HG03469 (cell line): ENCODE results near the gene SPPL2C.

ENCODE experiments used
- ATAC-seq: cut with Tn5 transposase; IDR thresholded peaks from one replicate; pipeline ENCODE4 v1.9.1; 2021; ENCODE audit warnings: mild to moderate bottlenecking, moderate library complexity, moderate number of reproducible peaks; ENCODE audit not compliant: unreplicated experiment

The SPPL2C gene

GRCh38 chr17:45828582-45829133 lies 16.0 kb upstream of the SPPL2C start:
- no peak for ATAC-seq

DNA sequence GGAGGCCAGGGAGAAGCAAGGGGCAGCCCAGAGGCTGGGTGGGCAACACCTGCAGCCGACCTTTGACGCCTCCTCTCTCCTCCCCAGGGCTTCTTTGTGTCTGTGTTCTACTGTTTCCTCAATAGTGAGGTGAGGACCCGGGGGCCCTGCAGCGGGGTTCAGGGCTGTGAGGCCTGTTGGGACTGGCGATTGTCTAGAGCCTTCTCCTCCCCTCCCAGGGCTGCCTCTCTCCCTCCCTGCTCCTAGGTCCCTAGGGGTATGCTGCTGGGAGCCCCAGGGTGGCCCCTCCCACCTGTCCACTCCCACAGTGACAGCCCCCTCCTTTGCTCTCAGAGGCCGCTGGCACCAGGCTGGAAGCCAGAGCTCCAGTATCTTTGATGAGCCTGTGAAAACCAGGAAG lies 10.8 kb upstream of the SPPL2C start:
- no peak for ATAC-seq

GRCh38 chr17:45834471-45835396 lies 9.9 kb upstream of the SPPL2C start:
- ATAC-seq = no peak

- ATAC-seq = no peak
Measured at GRCh38 chr17:45835481-45835880, 9.2 kb upstream of the SPPL2C start.

GRCh38 chr17:45836047-45837044 lies 8.3 kb upstream of the SPPL2C start:
- no peak for ATAC-seq

GRCh38 chr17:45837187-45837586 lies 7.5 kb upstream of the SPPL2C start:
- ATAC-seq = no peak

GRCh38 chr17:45837603-45838002 lies 7.1 kb upstream of the SPPL2C start:
- no peak for ATAC-seq

- no peak for ATAC-seq
Measured at GRCh38 chr17:45838751-45839295, 5.9 kb upstream of the SPPL2C start.

DNA sequence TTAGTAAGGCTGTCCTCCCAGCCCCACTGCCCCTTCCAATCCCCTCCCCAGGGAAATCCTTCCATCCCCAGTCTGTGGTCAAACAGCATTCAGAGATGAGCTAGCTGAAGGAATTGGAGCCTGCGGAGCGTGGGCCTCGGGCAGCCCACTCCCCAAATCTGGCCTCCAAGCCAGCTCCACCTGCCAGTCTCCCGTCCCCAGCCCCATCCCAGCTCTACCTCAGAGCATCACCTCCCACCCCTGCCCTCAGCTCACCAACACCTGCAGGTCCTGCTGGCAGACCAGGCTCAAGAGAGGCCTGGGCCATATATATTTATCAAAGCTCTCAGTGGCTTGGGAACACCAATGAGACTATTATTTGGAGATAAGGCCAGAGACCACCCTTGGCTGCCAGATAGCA lies 5.2 kb upstream of the SPPL2C start:
- no peak for ATAC-seq

DNA sequence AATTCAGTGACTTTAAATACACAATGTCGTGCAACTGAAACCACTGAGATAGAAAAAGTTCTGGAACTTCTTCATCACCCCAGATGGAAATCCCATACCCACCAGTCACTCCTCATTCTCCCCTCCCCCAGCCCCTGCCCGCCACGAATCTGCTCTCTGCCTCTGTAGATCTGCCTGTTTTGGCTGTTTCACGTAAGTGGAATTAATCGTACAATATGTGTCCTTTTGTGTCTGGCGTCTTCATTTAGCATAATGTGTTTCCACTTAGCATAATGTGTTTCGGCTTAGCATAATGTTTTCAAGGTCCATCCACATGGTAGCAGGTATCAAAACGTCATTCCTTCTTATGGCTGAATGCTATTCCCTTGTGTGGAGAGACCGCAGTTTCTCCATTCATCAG lies 3.5 kb upstream of the SPPL2C start:
- ATAC-seq = no peak

GRCh38 chr17:45841883-45842525 lies 2.7 kb upstream of the SPPL2C start:
- no peak for ATAC-seq

DNA sequence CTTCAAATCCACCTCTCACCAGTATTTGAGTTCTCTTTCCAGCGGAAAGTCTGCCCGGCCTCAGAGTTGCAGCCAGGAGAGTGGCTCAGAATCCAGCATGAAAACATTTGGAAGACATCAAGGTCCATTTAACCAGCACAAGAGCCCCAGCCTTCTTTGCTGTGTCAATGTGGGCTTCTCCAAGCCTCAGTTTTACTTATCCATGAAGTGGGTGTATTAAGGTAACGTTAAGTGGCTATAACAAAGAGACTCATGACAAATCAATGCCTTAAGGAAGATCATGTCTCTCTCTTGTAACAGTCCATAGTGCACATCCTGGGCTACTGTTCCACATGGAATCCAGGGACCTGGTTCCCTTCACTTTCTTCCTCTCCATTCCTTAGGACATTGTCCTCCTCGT lies 959 bp upstream of the SPPL2C start:
- ATAC-seq = no peak

- no peak for ATAC-seq
Measured at GRCh38 chr17:45845376-45846185, 900 bp downstream of the SPPL2C start.

- ATAC-seq = no peak
Measured at GRCh38 chr17:45846223-45846622, 1.5 kb downstream of the SPPL2C start.

DNA sequence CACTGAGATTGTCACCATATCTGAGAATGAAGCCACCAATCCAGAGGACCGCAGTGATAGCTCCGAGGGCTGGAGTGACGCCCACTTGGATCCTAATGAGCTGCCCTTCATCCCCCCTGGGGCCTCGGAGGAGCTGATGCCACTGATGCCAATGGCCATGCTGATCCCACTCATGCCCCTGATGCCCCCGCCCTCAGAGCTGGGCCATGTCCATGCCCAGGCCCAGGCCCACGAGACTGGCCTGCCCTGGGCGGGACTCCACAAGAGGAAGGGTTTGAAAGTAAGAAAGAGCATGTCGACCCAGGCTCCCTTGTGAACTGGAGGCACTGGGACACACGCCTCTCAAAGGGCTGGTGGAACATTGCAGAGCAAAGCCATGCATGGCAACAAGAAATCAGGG lies 2.0 kb downstream of the SPPL2C start:
- ATAC-seq = no peak

- ATAC-seq = no peak
Measured at GRCh38 chr17:45847101-45847500, 2.4 kb downstream of the SPPL2C start.

DNA sequence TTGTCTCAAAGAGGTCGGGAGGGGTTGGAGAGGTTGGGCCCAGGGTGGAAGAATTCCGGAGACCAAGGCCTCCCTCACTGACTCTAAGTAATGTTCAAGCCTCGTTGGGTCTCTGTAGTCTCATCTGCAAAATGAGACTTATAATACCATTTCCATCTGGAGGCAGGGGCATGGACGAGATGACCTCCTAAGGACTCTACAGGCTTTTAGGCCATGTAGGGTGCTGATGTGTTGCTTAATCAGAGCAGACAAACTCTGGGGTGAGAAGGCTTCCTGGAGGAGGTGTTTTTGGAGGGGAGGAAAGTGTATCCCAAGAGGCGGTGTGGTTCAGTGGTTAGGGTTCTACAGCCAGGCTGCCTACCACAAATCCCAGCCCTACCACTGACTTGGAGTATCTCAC lies 3.1 kb downstream of the SPPL2C start:
- no peak for ATAC-seq

DNA sequence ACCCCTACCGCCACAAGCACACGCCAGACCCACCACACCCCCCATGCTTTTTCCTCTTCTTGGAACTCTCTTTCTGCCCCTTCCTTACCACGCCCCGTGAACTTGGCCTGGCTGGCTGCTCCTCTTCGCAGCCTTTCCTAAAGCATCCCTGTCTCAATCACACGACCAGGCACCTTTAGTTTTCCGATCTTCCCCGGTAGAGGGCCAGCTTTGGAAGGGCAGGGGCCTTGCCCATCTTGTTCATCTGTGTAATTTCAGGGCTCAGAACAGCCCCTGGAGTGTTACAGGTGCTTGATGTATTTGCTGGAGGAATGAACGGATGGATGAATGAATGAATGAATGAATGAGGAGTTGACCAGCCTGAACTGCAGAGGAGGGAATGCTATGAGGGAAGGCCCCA lies 3.7 kb downstream of the SPPL2C start:
- ATAC-seq = no peak

DNA sequence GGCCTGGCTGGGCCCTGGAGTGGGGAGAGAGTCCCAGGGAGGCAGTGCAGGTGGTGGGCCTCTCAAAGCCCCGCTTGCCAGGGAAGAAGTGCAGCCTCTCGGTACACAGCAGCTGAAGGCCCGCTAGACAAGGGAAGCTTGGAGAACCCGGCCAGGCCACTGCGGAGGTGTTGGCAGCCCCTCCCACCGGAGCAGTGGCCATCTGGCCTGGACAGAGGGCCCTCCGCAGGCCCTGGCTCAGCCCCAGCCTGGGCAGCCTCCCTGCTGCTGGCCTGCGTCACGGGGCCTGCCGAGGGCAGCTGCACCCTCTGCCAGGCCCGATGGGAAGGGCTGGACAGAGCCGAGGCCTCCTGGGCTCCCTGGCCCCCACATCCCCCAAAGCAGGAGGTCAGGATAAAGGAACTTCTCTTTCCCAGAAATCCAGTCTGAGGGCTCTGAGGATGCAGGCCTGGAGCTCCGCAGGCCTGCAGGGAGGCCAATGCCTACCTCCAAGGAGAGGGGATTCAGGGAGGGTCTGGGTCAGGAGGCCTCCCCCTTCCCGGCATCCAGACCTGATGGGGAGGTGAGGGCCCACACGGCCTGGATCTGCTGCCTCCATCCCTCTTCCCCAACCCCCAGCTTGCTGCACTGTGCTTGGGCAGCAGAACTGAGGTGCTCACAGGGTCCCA lies 4.3 kb downstream of the SPPL2C start:
- no peak for ATAC-seq
